ENCODE results near the gene NXPH1. TPM values are rescaled to one million over a fixed set of nuclear protein-coding genes. Genes with fewer than 3 reads are reported as not detected.

Gene NXPH1
- total RNA-seq, 1 donor from 2014 or later, result 41.6 TPM

DNA sequence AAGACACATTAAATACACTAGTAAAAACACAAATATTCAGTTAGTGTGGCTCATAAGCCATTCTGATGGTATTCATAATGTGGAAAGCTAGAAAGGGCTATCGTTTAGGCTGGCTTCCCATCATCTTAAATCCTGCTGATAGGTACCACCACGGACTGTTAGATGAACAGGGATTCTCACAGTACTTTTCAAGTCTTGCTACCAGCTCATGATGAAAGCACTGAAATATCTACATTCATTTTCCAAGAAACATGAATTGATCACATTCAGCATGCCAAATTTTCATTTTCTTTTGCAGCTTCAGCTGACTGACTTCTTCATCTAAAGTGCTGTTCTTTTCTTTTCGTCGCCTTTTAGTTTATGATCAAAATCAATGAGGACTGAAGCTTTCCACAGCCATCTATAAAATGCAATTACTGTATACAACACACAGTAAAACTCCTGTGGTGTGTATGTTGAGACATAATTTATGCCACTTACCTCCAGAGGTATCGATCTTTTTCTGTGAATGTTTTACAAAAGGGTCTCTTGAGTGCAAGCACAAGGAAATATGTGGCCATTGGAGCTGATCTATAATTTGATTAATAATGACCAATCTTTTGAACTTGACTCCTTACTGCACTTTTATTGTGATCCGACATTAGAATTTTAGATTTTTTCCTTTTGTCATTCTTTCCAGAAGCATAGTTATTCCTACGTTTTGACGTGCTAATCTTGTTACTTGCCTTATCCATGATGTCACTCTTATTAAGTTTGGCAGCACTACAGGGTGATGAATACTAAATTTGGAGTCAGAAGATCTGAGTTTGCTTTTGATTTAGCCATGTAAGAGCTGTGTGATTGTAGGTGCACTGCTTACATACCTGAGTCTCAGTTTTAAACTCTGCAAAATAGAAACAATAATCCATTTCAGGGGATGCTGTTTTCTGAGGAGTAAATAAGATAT, 58.4 kb downstream of the NXPH1 start:
- FAIRE-seq (no peak), DNase-seq (ENCODE audit: low spot score in 2 of 2) (no peak)

DNA sequence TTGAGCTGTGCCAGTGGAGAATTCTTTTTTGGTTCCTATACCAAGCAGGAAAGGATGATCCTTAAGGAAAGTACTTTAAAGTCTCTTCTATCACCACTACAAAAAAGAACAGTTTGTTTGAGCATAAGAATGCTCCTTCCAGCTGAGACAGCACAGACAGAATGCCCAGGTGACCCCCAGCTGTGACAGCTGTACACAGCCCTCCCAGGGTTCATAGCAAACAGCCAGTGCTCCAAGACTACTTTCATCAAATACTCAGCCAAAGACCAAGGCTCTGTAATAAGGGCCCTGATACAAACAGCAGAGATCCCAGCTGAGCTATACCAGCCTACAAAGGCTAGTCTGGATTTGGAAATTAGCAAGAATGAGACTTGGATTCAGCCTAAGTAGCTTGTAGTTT, 65.7 kb downstream of the NXPH1 start:
- DNase-seq (ENCODE audit: low spot score in 2 of 2) (no peak), FAIRE-seq (no peak)

DNA sequence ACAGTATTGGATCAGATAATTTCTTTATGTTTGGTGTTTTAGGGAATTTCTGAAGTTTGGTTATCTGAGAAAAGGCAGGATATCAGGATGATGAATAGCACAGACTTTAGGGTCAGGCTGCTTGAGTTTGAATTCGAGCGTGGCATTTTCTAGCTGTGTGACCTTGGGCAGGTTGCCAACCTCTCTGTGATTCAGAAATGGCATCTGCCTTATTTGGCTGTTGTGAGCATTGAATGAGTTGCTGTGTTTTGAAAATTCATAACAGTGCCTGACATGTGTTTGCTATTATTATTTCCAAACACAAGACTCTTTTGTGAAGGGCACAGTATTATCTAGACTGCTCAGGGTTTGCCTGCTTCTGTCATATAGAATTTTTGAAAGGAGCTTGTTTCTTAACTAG, 66.9 kb downstream of the NXPH1 start:
- DNase-seq (ENCODE audit: low spot score in 2 of 2), result no peak
- FAIRE-seq, result no peak

DNA sequence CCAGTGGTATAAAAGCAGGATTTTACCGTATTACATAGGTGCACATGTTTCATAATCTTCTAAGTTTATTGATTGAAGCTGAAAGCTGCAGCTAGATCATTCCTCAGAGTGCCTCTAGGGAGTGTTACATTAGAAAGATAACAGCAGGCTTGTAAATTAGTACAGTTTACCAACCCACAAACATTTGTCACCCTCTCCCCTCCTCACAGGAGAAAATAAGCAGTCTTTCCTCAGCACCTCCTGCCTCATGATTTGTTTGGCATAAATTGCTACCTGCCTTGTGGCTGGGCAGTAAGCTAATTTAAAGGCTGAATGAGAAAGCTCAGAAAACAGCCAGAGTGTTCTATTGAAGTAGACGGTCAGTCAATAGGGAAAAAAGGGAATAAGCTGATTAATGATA, 74.2 kb downstream of the NXPH1 start:
- DNase-seq (ENCODE audit: low spot score in 2 of 2) (no peak), FAIRE-seq (no peak)

DNA sequence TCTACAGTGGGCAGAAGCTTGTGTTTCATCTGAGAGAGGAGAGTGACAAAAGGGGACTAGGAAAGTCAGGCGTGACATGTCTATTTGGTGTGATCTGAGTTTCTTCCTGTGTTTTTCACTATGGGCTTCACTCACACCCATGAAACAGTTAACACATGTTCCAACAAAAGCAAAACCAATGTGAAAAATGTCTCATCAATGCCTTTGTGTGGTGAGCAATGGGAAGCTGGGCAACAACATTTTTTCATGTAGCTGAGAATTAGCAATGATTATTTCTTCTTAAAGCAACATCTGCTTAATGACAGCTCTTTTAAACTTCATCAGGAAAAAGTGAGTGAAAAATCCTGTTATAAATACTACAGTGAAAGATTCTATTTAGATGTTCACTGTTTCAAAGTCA, 76.2 kb downstream of the NXPH1 start:
- no peak for DNase-seq (ENCODE audit: low spot score in 2 of 2)
- FAIRE-seq, result no peak

DNA sequence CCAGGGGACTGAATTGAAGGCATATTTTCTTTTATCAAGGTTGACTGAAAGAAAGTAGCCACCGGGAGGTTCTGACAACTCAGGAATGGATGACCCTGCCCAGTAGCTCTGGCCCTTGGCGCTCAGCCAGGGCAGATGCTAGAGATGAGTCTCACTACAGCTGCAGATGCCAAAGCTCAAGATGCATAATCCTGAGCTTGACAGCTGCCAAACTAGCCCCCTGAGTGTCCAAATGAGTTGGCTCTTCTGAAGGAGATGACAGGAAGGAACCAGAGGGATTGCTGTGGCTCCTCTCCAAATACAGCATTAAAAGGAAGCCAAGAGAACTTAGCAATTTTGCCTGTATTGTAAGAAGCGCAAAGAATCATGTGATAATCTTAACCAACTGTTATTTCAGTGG, 78.4 kb downstream of the NXPH1 start:
- FAIRE-seq, result no peak
- no peak for DNase-seq (ENCODE audit: low spot score in 2 of 2)

DNA sequence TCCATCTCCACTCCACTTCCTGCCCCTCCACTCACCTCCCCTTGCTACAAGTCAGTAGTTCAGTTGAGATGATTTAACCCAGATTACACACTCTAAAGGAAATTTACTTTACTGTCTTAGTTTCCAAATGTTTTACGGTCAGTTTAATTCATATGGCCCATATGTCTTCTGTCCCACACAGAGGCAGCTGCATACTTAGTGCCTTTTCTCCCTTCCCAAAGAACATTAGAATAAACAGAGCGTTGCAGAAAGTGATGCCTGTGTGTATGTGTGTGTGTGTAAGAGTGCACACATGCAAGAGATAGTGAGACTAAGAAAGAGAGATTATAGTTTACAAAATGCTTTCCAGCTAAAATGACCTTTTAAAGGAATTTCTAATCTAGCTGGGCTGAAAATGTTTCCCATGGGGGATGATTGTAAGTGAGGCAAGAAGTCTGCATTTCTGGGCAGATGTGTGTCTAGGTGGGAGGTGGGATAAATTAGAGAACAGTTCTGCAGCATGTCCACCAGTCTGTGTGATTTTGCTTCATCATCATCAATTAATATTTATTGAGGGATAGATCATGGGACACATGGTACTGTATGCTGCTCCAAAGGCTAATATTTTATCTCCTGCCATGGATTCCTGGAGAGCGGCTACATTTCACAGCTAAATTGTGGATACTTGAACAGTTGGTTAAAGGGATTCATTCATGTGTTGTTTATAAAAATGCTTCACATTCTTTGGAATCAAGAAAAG, 81.5 kb downstream of the NXPH1 start:
- DNase-seq (ENCODE audit: low spot score in 2 of 2) (no peak), FAIRE-seq (no peak)

DNA sequence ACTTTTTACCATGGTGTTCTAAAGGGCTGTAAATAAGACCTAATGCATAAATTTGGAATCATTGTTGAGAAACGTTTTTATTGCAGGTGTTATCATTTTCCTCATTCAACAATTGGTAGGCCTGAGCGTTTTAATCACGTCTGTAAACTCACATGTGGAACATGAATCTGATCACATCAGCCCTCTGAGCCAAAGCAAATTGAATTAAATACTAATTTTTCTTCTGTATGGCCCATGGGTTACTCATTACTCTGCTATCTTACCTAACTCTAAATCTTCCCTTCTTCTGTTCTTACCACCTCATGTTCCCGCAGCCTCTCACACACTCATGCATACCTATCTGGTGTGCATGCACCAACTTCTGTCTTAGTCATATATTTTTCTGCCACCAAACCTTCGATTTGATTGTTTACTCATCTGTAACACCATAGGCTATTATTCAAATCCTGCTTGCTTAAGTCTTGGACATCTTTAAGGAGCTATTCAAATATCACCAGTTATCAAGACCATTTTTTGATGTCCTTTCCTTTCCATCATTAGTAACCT, 82.3 kb downstream of the NXPH1 start:
- no peak for DNase-seq (ENCODE audit: low spot score in 2 of 2)
- no peak for FAIRE-seq

DNA sequence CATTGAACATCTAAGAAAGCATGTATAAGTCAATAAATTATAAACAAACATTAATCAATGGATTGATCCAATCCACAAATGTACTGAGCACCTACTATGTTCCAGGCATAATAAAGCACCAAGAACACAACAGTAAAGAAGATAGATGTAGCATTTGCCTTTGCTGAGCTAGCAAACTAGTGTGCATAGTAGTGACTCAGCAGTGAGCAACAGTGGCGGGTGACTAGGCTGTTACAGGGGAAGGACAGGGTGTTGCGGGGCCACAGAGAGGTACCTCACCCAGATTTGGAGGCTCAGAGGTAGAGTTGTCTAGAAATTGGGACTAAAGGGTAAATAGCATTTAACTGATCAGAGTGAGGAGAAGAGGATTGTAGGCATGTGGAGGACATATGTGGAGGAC, 83.6 kb downstream of the NXPH1 start:
- FAIRE-seq (no peak), DNase-seq (ENCODE audit: low spot score in 2 of 2) (no peak)

DNA sequence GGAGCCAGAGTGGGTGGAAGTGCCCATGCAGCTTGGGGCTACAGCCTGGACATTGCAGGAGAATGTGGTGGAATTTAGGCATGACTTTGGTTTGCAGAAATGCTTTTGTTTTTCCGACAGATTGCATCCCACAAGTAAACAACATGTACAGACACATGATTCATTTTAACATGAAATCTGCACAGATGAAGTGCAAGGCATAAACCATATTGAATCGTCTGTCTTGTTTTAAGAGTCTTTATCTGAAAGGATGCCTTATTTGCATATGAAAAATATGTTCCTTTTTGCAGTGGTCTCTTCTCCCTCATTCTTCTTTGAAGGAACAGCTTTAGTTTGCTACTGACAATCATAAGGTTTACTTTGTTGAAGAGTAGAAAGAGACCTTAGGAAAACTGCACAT, 94.9 kb downstream of the NXPH1 start:
- FAIRE-seq, result no peak
- DNase-seq (ENCODE audit: low spot score in 2 of 2), result no peak

DNA sequence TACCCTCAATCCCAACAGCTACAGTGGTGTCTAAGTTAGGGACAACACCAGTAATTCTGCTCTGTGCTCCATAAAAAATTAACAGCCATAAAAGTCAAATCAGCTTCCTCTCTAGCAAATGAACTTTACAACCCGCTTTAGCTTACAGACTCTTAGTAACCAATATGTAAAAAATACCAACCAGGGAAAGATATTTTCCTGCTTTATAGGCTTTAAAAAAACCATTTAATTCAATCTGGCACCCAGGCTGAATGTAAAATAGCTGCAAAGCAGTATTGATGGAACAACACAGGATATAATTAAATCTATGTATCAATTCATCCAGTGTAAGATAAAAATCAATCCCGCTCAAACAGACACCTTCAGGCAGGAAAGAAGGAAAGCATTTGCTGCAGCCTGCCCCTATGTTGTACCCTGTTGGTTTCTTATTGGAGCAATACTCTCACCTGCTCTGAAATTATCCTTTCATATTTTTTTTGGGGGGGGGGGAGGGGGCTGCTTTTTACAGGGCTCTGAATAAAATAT, 98.6 kb downstream of the NXPH1 start:
- no peak for FAIRE-seq

DNA sequence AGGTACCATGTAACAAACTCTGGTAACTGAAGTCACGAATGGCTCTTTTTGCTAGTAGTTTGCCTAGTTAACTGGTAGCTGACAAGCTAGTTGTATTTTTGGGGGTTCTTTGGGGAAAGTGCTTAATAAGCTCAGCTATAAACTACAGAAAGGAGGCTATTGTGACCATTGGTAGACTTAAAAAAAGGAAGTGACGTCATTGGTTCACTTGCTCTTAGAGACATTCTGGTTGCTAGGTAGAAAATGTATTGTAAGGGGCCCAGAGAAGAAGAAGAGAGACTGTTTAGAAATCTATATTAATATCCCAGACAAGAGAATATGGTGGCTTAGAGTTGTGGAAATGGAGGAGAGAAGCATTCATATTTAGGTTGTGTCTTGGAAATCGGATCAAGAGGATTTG, 103.0 kb downstream of the NXPH1 start:
- FAIRE-seq (no peak), DNase-seq (ENCODE audit: low spot score in 2 of 2) (no peak)

More for the DNA sequence above, 98.6 kb downstream of the NXPH1 start:
- no peak for DNase-seq (ENCODE audit: low spot score in 2 of 2)

DNA sequence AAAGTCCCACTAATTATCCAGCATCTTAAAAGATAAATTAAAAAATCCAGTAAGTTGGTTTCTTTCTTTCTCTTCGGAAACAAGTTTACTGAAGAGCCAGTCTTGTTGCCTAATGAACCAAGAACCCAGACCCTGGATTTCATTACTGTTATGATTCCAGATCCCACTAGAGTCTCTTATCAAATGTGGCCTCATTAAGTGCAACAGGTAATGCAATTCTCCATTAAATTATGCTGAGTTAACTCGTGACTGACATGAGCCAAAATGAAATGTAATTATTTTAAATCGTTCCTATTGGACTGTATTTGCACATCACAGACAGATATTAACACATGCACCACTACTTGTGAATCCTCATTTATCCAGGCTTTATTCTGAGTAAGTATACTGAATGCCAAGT, 115.6 kb downstream of the NXPH1 start:
- FAIRE-seq (no peak), DNase-seq (ENCODE audit: low spot score in 2 of 2) (no peak)

DNA sequence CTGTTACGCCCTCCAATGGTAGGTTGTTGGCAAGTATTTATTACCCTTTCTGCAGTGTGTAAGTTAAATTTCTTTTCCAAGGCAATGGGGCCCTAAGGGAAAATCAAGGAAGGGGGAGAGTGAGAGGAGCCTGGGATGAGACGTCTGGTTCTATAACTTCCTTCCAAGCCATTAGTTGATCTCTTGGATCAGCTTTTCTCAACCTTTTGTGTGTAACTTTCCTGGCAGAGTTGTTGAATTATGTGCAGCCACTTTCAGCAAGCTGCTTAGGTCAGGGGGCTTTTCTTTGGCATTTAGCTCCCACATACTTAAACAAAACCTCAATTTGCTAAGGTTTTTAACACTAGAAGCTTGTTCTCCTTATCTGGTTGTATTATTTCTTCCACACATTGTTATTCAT, 127.1 kb downstream of the NXPH1 start:
- FAIRE-seq, result no peak
- no peak for DNase-seq (ENCODE audit: low spot score in 2 of 2)

DNA sequence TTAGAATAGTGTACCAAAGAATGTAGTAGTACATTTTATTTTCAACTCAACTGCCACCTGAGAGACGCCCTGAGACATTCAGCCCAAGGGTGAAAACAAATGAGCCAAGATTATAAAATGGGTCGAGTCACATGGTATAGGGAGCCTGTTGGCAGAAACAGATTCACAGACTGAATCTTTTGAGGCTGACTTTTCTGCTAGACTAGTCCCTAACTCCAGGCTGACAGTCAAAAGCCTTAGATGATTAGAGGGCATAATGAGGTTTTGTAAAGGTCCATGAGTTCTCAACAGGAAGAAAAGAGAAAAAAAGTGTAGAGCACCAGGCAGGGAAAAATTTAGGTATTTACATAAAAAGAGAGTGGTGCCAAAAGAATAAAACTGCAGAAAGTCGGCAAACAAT, 128.0 kb downstream of the NXPH1 start:
- DNase-seq (ENCODE audit: low spot score in 2 of 2), result no peak
- no peak for FAIRE-seq

DNA sequence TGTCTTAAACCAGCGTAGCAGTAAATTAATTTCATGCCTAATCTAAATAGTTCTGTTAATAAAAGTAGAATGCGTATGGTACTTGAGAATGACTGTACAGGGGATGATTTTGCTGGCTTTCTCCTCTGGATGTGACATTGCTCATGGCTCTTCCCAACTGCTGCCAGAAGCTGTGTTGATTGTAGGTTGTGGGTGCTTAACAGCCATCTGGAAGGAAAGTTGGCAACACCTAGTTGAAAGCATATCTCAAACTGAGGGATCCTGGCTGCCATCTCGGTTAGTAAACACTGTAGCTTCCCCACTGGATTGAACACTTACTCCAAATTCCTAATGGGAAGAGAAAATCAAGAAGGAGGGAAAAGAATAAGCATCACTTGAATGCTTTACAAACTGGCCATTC, 130.9 kb downstream of the NXPH1 start:
- no peak for DNase-seq (ENCODE audit: low spot score in 2 of 2)
- no peak for FAIRE-seq

DNA sequence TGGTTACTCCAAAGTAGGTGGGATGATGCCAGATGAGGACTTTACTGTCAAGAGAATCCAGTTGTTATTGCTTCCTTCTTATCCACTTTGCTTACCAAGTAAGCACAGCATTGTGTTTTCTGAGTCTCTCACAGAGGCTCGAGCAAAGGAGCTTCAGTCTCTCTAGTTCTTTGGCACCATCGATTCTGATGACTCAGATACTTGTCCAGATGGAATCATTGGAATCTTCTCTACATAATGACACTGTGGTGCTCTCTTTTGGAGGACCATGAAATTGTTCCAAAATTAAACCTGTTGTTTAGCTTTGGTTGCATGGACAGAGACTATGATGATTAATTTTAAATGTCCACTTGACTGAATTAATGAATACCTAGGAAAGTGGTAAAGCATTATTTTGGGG, 132.6 kb downstream of the NXPH1 start:
- DNase-seq (ENCODE audit: low spot score in 2 of 2), result no peak
- no peak for FAIRE-seq

DNA sequence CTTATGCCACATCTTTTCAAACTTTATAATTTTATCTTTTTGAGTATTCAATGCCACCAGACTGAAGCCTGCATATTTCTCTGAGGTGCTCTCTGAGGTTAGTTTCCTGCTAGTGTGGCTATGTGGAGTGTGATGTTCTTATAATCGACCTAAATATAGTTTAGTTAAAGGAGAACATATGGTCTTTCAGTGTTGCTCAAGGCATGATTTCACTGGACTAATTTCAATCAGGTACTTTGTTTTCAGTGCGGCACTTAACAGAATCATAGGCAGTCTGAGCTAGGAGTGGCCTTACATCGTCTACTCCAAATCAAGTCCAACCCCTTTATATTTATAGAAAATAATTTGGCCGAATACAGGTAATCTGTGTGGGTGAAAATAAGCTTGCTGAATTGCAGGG, 134.2 kb downstream of the NXPH1 start:
- DNase-seq (ENCODE audit: low spot score in 2 of 2), result no peak

DNA sequence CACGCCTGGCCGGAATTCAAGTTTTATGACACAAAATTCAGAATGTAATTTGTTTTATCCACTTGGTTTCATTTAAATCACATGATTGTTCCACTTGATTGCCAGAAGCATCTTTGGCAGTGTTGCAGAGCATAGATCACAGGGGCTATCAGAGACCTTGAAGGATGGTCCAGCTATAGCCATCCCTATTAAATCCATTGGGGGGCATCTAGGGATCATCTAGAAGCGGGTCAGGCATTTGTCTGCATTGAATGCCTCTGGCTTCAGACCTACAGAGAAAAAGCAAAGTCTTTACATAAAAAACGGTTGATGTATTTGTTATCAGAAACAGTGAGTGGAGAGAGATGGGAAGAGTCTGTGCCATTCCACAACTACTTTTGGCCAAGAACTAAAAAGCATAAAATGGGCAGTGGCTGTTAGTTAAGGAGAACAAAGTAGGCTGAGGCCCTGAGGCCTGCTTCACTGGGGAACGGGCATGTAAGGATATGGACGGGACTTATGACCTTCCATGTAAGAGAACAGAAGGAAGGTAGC, 146.3 kb downstream of the NXPH1 start:
- no peak for DNase-seq (ENCODE audit: low spot score in 2 of 2)
- no peak for FAIRE-seq

More for the DNA sequence above, 134.2 kb downstream of the NXPH1 start:
- FAIRE-seq, result no peak

DNA sequence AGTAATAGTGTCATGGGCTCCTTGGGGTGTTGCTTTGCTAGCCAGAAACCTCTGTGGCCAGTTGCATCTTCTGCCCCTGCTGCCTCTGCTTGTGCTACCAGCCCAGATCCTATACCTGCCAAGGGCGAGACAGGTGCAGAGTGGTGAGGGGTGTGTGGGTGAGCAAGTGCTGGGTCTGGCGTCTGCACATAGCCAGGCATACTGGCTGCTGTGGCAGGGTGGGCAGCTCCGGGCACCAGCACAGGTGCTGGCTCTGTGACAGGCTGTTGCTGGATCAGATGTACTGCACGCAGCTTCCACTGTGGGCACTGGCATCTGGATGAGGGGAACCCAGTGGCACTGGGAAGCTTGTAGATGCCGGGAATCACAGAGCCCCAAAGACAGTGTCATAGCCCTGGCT, 148.4 kb downstream of the NXPH1 start:
- DNase-seq (ENCODE audit: low spot score in 2 of 2) (no peak), FAIRE-seq (no peak)

DNA sequence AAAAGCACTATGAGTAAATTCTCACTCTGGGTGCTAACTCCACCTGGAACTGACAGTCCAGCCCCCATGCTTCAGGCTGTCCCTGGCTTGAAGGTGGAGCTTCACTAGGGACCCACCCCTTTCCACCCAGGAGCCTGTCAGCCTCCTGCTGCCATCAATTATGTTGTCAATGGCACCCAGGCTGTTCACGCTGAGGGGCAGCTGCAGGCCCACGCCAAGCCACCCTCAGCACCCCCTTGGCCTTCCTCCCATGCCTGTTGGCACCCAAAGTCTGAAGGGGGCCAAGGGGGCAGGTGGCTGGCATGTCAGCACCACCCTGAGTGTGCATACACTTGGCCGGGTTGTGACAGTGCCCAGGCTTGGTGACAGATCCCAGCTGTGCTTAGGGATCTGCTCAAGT, 149.3 kb downstream of the NXPH1 start:
- FAIRE-seq, result no peak
- DNase-seq (ENCODE audit: low spot score in 2 of 2), result no peak
